GM18499 (cell line): ENCODE measurements around the gene FBXW4.

Experiments
- ATAC-seq: cut with Tn5 transposase; IDR thresholded peaks from one replicate; pipeline ENCODE4 v1.9.1; 2021; ENCODE audit warnings: moderate number of reproducible peaks; ENCODE audit not compliant: insufficient read depth, unreplicated experiment

Gene FBXW4

DNA sequence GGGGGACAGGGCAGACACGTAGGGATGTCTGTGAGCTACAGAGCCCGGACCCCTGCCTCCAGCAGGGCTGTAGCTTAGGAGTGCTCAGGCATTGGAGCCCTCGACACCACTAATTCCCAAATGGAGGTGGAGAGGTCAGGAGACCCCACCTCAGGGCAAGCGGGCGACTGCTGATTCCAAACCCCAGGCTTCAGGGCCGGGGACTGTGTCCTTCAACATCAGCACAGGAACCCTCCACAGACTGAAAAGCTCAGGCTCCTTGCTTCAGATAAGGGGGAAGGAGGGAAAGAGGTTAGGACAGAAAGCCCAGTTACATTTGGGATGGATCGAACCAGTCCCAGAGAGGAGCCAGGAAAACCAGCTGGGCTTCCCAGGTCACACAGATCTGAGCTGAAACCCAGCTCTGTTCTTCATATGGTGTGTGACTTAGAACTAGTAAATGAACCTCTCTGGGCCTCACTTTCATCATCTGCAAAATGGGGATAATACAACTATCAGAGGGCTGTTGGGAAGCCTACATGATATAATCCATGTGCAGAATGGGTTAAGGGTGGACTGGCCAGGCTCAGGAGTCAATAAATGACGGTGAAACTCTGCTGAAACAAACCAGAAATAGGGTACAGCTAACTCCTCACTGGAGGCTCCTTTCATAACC, 123.6 kb downstream of the FBXW4 start:
- no peak for ATAC-seq

DNA sequence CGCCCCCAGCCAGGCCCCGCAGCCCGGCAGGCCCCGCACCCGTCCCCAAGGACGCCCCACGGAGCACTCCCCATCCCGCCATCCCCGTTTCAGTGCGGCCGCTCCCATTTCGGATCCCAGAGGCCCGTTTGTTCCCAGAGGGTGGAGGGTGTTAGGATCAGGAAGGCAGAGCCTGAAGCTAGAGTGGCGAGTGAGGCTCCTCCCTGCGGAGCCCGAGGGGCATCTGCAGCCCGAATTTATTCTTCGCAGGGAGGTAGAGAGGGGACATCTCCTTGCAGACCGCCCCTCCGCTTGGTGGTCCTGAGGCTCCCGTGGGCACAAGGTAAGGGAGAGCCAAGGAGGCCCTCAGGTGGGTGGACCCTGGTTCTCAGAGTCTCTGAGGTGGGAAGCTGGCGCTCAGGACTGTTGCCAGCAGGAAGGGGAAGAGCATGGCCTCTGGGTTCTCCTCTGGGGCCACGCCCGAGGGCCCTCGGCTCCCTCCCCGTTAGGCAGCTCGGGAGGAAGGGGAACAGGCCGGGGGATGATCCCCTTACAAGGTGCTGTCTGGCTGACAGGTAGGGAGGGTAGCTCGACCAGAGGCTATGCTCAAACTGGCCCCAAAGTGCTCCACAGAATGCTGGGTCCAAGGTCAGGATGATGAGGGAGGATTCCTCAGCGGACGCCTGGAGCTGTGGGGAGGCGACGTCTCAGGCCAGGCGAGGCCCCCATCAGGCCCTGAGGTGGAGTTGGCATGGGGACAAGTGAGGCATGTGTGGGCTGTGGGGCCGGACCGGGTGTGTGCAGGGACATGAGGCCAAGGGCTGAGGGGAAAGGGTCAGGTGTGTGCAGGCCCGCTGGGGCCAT, 124.3 kb downstream of the FBXW4 start:
- no peak for ATAC-seq

DNA sequence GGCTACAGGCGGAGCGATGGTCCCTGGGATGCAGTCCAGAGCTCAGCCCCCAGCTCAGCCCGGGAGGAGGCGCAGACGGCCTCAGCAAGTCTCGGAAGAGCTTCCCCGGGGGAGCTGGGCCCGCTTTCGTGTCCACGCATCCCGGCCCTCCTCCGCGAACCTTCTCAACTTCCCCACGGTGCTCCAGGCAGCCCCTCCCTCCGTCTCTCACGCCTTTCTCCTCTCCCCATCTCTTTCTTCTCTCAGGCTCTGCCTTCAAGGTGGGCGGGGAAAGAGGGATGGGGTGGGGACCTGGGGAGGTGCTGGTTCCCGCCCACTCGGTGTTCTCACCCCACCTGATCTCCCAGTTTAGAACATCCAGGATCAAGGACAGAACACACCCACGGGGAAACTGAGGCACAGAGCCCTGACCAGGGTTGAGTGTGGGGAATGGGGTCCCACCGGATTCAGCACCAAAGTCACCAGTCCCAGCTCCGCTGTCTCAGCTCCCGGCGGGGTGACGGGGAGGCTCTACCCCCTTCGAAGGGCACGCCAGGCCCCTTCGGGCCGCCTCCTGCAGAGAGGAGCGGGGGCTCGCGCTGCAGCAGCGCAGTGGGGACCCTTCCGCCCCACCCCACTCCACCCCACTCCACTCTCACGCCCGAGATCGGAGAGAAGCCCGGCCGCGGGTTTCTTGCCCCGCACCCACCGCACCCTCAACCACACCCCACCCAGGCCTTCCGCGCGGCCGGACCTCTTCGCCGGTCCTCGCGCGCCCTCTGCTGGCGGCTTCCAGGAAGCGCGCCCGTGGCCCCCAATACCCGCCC, 125.1 kb downstream of the FBXW4 start:
- no peak for ATAC-seq

GRCh38 chr10:101569323-101569621, 125.7 kb downstream of the FBXW4 start:
- ATAC-seq: no peak

GRCh38 chr10:101568054-101568745, 126.8 kb downstream of the FBXW4 start:
- ATAC-seq: no peak

DNA sequence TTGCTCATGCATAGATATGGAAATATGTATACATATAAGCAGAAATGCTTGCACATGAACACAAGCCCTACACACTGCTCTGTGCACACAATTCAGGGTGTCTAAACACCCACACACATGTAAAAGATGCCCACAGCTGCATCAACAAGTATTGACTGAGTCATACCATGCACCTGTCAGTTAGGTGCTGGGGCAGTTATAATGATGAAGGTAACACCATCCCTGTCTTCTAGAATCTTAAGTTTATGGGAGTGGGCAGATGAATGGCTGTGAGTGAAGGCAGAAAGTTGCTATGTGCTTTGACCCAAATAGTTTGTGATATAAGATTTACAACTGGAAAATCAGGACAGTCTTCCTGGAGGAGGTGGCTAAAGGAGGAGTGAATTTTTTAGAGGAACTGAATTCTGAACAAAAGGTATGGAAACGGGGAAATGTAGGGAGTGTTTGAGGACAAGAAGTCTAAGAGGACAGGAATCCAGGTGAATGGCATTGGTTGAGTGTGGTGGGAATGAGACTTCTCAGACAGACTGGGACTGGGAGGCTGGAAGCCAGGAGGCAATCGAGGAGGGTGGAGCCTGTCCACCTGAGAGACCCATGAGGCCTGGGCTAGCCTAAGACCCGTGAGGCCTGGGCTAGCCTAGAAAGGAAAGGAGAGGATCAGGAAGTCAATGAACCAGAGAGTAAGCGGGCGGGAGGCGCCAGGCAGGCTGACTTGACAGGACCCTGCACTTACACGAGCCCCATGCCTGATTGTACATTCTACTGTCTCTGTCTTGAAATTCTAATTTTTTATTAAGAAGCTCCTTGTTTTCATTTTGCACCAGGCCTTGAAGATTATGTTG, 127.6 kb downstream of the FBXW4 start:
- no peak for ATAC-seq

DNA sequence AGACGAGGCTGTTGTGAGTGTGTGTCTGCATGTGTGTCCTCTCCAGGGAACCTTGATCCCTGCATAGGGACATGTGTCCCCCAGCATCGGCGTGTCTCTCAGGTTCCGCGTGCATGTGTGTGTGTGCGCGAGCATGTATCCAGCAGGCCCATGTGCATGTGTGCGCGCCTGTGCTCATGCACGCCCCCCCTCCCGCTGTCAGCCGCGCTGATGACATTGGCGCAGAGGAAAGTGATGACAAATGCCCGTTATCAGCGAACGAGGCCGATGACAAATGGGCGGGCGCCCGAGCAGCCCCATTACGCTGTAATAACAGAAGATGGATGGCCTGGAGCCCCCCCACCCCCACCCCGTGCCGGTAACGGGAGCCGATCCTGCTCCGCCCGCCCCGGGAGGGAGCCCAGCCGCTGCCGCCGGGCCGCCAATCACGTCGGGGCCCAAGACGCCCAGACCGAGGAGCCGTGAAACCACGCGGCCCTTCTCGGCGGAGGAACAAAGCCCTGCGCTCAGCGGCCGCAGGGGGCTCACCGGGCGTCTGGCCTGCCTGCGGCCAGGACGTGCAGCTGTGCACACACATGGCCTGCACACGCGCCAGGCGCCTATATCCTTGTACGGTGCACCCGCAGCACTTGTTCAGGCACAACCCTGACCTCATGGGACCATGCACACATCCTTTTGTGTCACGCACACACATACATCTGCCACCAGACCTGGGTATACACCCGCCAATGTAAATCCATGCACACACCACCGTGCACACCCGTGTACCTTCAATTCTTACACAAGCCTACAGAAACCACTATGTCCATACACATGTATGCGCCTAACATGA, 128.4 kb downstream of the FBXW4 start:
- no peak for ATAC-seq

- no peak for ATAC-seq
Measured at GRCh38 chr10:101565936-101566332, 129.0 kb downstream of the FBXW4 start.

- ATAC-seq: no peak
Measured at GRCh38 chr10:101565370-101565900, 129.5 kb downstream of the FBXW4 start.

DNA sequence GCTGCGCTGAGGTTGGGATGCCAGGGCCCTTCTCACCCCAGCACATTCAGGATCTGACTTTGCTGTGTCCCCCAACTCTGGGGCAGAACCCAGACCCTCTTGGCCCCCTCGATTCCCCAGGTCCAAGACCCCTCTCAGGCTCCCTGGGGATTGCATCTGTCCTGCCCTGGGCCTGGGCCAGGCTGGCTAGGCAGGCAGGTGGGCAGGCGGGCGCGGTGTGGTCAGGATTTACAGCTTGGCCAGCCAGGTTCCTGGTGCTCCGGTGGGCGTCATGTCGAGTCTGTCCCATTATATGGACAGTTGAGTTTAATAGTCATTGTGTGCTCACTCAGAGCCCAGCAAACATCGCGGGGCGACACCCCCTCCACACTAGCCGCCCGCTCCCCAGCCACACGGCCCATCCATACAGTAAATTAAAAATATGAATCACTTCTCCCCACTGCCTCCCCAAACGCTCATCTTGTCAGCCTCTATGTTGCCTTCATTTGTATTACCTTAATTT, 130.4 kb downstream of the FBXW4 start:
- ATAC-seq: no peak

- no peak for ATAC-seq
Measured at GRCh38 chr10:101563497-101564040, 131.4 kb downstream of the FBXW4 start.

DNA sequence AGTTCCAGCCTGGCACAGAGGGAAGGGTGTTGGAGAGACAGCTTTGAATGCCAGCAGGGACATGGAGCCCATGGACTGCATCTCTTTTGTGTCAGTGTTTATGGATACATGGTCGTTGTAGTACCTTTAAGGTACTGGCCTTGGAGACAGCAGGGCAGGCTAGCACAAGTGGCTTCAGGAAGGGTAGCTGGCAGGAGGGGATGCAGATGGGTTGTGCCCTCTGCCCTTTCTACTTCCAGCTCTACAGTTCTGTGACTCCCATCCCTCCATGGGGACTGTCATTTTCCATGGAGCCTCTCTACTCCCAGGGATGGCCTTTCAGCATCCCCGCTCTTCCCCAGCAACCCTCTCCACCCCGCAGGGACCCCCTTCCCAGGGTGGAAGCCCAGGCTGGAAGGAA, 132.0 kb downstream of the FBXW4 start:
- no peak for ATAC-seq

GRCh38 chr10:101562231-101562630, 132.7 kb downstream of the FBXW4 start:
- no peak for ATAC-seq

- no peak for ATAC-seq
Measured at GRCh38 chr10:101561068-101561915, 133.7 kb downstream of the FBXW4 start.
